GM23338 (cell line): ENCODE measurements around the gene TRPV5. TPM values are rescaled to one million over a fixed set of nuclear protein-coding genes. Genes with fewer than 3 reads are reported as not detected.
A peak's percentile ranks its signal among the peaks of the same experiment; 100 is the strongest.

Source experiments
- ATAC-seq: fragments of 200-7000 bp; cut with Tn5 transposase; 3 replicates; pipeline ENCODE4 v1.9.1; 2020
- DNase-seq: peaks from one replicate; pipeline ENCODE4 v3.0.0-alpha.2; 2015; ENCODE audit warnings: low spot score
- H2AFZ ChIP-seq: fragments of 200-600 bp; sonication (generic); 2 replicates; pipeline ENCODE4 v1.8.0; 2016; ENCODE audit warnings: antibody characterized with exemption, mild to moderate bottlenecking, moderate library complexity
- H3F3A ChIP-seq: fragments of 200-600 bp; sonication (generic); replicated peaks from 2 replicates; pipeline ENCODE4 v1.8.0; 2017; ENCODE audit warnings: antibody characterized with exemption, mixed run types, low read depth
- H3K27ac ChIP-seq: fragments of 200-600 bp; sonication (generic); 2 replicates; pipeline ENCODE4 v1.6.1; 2016; ENCODE audit warnings: low read depth
- H3K27me3 ChIP-seq: fragments of 200-600 bp; sonication (generic); 2 replicates; pipeline ENCODE4 v1.8.0; 2016; ENCODE audit warnings: mild to moderate bottlenecking, mixed run types, moderate library complexity; ENCODE audit not compliant: insufficient read depth
- H3K36me3 ChIP-seq: fragments of 200-600 bp; sonication (generic); 2 replicates; pipeline ENCODE4 v1.8.0; 2016; ENCODE audit warnings: mild to moderate bottlenecking; ENCODE audit not compliant: insufficient read depth
- H3K4me1 ChIP-seq: fragments of 200-600 bp; sonication (generic); 2 replicates; pipeline ENCODE4 v1.8.0; 2016; ENCODE audit warnings: mild to moderate bottlenecking, moderate library complexity; ENCODE audit not compliant: insufficient read depth
- H3K4me2 ChIP-seq: fragments of 200-600 bp; sonication (generic); 2 replicates; pipeline ENCODE4 v1.7.1; 2017; ENCODE audit warnings: mixed run types
- H3K4me3 ChIP-seq: fragments of 200-600 bp; sonication (generic); 2 replicates; pipeline ENCODE4 v1.6.1; 2016; ENCODE audit warnings: mixed run types
- H3K79me2 ChIP-seq: fragments of 200-600 bp; sonication (generic); replicated peaks from 2 replicates; pipeline ENCODE4 v1.8.0; 2017; ENCODE audit warnings: mild to moderate bottlenecking; ENCODE audit not compliant: insufficient read depth
- H3K9me2 ChIP-seq: fragments of 200-600 bp; sonication (generic); 2 replicates; pipeline ENCODE4 v1.8.0; 2017; ENCODE audit not compliant: insufficient read depth
- H4K20me1 ChIP-seq: fragments of 200-600 bp; sonication (generic); replicated peaks from 2 replicates; pipeline ENCODE4 v1.8.0; 2017; ENCODE audit warnings: mild to moderate bottlenecking; ENCODE audit not compliant: insufficient read depth
- H3K27ac Mint-ChIP-seq: 2 replicates; pipeline ENCODE4 v1.8.0; 2020; ENCODE audit warnings: inconsistent platforms, mild to moderate bottlenecking, moderate library complexity, mixed read lengths
- H3K27me3 Mint-ChIP-seq: 3 replicates; pipeline ENCODE4 v1.8.0; 2022; ENCODE audit warnings: low read depth, mild to moderate bottlenecking, moderate library complexity, mixed read lengths, inconsistent platforms; ENCODE audit not compliant: insufficient read depth, poor library complexity
- H3K36me3 Mint-ChIP-seq: 3 replicates; pipeline ENCODE4 v1.8.0; 2021; ENCODE audit warnings: low read depth, mild to moderate bottlenecking, inconsistent platforms, moderate library complexity, mixed read lengths
- H3K4me1 Mint-ChIP-seq: 3 replicates; pipeline ENCODE4 v1.8.0; 2020; ENCODE audit warnings: mild to moderate bottlenecking, inconsistent platforms, mixed read lengths
- H3K4me3 Mint-ChIP-seq: 3 replicates; pipeline ENCODE4 v1.8.0; 2021; ENCODE audit warnings: moderate library complexity, mild to moderate bottlenecking, inconsistent platforms, mixed read lengths
- H3K9me3 Mint-ChIP-seq: 3 replicates; pipeline ENCODE4 v1.8.0; 2020; ENCODE audit warnings: moderate library complexity, mild to moderate bottlenecking, inconsistent platforms, mixed read lengths
- EZH2 ChIP-seq: fragments of 200-600 bp; sonication (generic); IDR thresholded peaks from one replicate; pipeline ENCODE4 v1.8.0; 2017; ENCODE audit warnings: antibody characterized with exemption, mild to moderate bottlenecking, low read depth; ENCODE audit not compliant: unreplicated experiment
- EZH2phosphoT487 ChIP-seq: fragments of 200-600 bp; sonication (generic); IDR thresholded peaks from one replicate; pipeline ENCODE4 v1.8.1; 2018; ENCODE audit warnings: antibody characterized with exemption; ENCODE audit not compliant: unreplicated experiment
- JUNB ChIP-seq: IDR thresholded peaks from one replicate; pipeline ENCODE4 v1.6.1; 2016; ENCODE audit warnings: antibody characterized with exemption; ENCODE audit not compliant: unreplicated experiment
- NANOG ChIP-seq: IDR thresholded peaks from 2 replicates; pipeline ENCODE4 v1.6.1; 2016; ENCODE audit warnings: antibody characterized with exemption, borderline replicate concordance
- ZNF114 ChIP-seq: fragments of 250-450 bp; sonication (Bioruptor Pico); IDR thresholded peaks from 2 replicates; pipeline ENCODE4 v1.5.0; 2020; ENCODE audit warnings: mild to moderate bottlenecking, moderate library complexity
- ZNF331 ChIP-seq: fragments of 250-450 bp; sonication (Bioruptor Pico); IDR thresholded peaks from 2 replicates; pipeline ENCODE4 v1.5.0; 2020; ENCODE audit warnings: low read depth, mild to moderate bottlenecking, moderate library complexity
- ZNF462 ChIP-seq: fragments of 250-450 bp; sonication (Bioruptor Pico); IDR thresholded peaks from 2 replicates; pipeline ENCODE4 v1.5.0; 2020; ENCODE audit warnings: mild to moderate bottlenecking, moderate library complexity
- polyA plus RNA-seq: library from polyadenylated mRNA; unstranded; fragments of >200 nt; fragmentation: Nextera tagmentation; extraction: Ambion mirVana; gene quantifications from 2 replicates; pipeline ENCODE4 v1.2.1, GENCODE V29; 2016
- total RNA-seq: library from RNA; depleted of rRNA; stranded (reverse); fragments of >200 nt; shearing (Covaris generic); gene quantifications from 2 replicates; pipeline ENCODE4 v1.2.3, GENCODE V29; 2014
- TF ChIP-seq, protein P1 (sequence below), 2 experiments: fragments of 200-600 bp in 1 of 2; sonication (generic) in 1 of 2; conservative IDR thresholded peaks; 2 replicates each; pipeline versions ENCODE4 v1.5.1 to v1.6.1; 2016 to 2017; ENCODE audit warnings: antibody characterized with exemption in 2 of 2, low read depth in 2 of 2, mild to moderate bottlenecking in 2 of 2, moderate library complexity in 1 of 2
- TF ChIP-seq, protein P2 (sequence below): IDR thresholded peaks from one replicate; pipeline ENCODE4 v1.6.1; 2018; ENCODE audit warnings: antibody characterized with exemption; ENCODE audit not compliant: unreplicated experiment

TRPV5 gene
- total and polyA plus RNA-seq, 2 experiments from 2014 or later: not detected

- Histone ChIP-seq H3K9me2 (no peaks in the 10 kb centered on the region), H2AFZ (no peak overlapping the region), H3K27ac (no peak overlapping the region), H3K27me3 (no peaks in the 10 kb centered on the region), H3K79me2 (no peaks in the 10 kb centered on the region), H3F3A (no peaks in the 10 kb centered on the region), H3K4me2 (no peak overlapping the region), H3K4me1 (no peaks in the 10 kb centered on the region), H3K36me3 (no peaks in the 10 kb centered on the region), H3K4me3 (no peak overlapping the region), H4K20me1 (no peaks in the 10 kb centered on the region)
- peak; percentile 90 for ATAC-seq
- Mint-ChIP-seq H3K4me3 (no peak overlapping the region), H3K27me3 (peaks cover 7% of the 10 kb centered on the region), H3K4me1 (no peaks in the 10 kb centered on the region), H3K36me3 (peaks cover 20% of the 10 kb centered on the region; the same call in 2 of the 3 replicates), H3K9me3 (peaks cover 5% of the 10 kb centered on the region; the same call in 1 of the 3 replicates), H3K27ac (no peak overlapping the region)
- TF ChIP-seq NANOG: no peak
- TF ChIP-seq, protein P1, sequence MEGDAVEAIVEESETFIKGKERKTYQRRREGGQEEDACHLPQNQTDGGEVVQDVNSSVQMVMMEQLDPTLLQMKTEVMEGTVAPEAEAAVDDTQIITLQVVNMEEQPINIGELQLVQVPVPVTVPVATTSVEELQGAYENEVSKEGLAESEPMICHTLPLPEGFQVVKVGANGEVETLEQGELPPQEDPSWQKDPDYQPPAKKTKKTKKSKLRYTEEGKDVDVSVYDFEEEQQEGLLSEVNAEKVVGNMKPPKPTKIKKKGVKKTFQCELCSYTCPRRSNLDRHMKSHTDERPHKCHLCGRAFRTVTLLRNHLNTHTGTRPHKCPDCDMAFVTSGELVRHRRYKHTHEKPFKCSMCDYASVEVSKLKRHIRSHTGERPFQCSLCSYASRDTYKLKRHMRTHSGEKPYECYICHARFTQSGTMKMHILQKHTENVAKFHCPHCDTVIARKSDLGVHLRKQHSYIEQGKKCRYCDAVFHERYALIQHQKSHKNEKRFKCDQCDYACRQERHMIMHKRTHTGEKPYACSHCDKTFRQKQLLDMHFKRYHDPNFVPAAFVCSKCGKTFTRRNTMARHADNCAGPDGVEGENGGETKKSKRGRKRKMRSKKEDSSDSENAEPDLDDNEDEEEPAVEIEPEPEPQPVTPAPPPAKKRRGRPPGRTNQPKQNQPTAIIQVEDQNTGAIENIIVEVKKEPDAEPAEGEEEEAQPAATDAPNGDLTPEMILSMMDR (conservative IDR thresholded peaks at IDR 0.05; ENCODE audit: low read depth in 2 of 2): peak; percentile 83 to 84
- DNase-seq: peak; percentile 64
Observed at GRCh38 chr7:142873281-142873784, 60.2 kb downstream of the TRPV5 start.

DNA sequence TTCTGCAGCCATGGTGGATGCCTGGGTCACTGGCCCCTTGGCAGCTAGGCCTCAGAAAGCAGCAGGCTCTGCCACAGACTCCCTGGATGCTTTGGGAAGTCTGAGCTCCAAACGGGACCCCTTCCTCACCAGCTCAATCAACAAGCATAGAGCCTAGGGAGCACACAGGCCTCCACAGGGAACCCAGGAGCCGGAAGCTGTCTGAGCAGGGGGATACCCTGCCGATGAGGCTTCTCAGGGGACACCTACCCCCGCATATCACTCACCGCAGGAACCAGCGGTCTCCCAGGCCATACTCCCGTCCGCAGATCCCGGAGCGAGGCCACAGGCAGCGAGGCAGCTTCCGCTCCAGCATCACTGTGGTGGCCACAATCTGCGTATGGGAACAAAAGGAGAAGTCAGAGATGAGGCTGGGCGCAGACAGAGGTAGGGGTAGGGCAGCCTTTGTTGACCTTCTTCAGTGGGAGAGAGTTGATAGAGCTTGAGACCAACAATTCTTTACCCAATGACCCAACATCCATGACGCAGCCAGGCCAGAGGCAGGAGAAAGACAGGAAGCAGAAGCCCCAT is 61.4 kb downstream of the TRPV5 start:
- no peak for ATAC-seq
- H3K9me3 Mint-ChIP-seq: peaks cover 5% of the 10 kb centered on the region; the same call in 1 of the 3 replicates
- no peak overlapping the region for H3K4me3 Mint-ChIP-seq

More for the DNA sequence above, 61.4 kb downstream of the TRPV5 start:
- no peaks in the 10 kb centered on the region for H3K36me3 ChIP-seq
- no peak overlapping the region for H3K4me2 ChIP-seq
- no peaks in the 10 kb centered on the region for H3K27me3 ChIP-seq
- H2AFZ ChIP-seq: no peak overlapping the region
- Mint-ChIP-seq H3K36me3 (peaks cover 20% of the 10 kb centered on the region; the same call in 2 of the 3 replicates), H3K4me1 (no peaks in the 10 kb centered on the region), H3K27ac (no peak overlapping the region), H3K27me3 (peaks cover 10% of the 10 kb centered on the region)
- DNase-seq: no peak
- no peaks in the 10 kb centered on the region for H3F3A ChIP-seq
- no peak for TF ChIP-seq ZNF462
- TF ChIP-seq EZH2: no peak
- TF ChIP-seq ZNF114 (CRISPR knock-in tag): no peak
- no peak for TF ChIP-seq JUNB
- no peak for TF ChIP-seq ZNF331
- TF ChIP-seq, protein P2, sequence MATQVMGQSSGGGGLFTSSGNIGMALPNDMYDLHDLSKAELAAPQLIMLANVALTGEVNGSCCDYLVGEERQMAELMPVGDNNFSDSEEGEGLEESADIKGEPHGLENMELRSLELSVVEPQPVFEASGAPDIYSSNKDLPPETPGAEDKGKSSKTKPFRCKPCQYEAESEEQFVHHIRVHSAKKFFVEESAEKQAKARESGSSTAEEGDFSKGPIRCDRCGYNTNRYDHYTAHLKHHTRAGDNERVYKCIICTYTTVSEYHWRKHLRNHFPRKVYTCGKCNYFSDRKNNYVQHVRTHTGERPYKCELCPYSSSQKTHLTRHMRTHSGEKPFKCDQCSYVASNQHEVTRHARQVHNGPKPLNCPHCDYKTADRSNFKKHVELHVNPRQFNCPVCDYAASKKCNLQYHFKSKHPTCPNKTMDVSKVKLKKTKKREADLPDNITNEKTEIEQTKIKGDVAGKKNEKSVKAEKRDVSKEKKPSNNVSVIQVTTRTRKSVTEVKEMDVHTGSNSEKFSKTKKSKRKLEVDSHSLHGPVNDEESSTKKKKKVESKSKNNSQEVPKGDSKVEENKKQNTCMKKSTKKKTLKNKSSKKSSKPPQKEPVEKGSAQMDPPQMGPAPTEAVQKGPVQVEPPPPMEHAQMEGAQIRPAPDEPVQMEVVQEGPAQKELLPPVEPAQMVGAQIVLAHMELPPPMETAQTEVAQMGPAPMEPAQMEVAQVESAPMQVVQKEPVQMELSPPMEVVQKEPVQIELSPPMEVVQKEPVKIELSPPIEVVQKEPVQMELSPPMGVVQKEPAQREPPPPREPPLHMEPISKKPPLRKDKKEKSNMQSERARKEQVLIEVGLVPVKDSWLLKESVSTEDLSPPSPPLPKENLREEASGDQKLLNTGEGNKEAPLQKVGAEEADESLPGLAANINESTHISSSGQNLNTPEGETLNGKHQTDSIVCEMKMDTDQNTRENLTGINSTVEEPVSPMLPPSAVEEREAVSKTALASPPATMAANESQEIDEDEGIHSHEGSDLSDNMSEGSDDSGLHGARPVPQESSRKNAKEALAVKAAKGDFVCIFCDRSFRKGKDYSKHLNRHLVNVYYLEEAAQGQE: no peak
- no peak for TF ChIP-seq NANOG
- no peak for TF ChIP-seq EZH2phosphoT487
- H3K4me1 ChIP-seq: no peaks in the 10 kb centered on the region
- H3K9me2 ChIP-seq: no peaks in the 10 kb centered on the region
- no peaks in the 10 kb centered on the region for H4K20me1 ChIP-seq
- H3K27ac ChIP-seq: no peak overlapping the region
- H3K79me2 ChIP-seq: no peaks in the 10 kb centered on the region
- H3K4me3 ChIP-seq: no peak overlapping the region
